ENCODE results near the gene CST7.

CST7 gene

GRCh38 chr20:24961384-24962181 is 12.5 kb downstream of the CST7 start:
- no peaks in the 10 kb centered on the region for H3K4me1 ChIP-seq (ENCODE audit: insufficient read depth, low read length)
- H3K9me3 ChIP-seq (ENCODE audit: insufficient read depth, low read length, severe bottlenecking), result no peaks in the 10 kb centered on the region
- ATAC-seq (ENCODE audit: insufficient read depth, low read depth), result no peak
- H3K27me3 ChIP-seq (ENCODE audit: insufficient read depth, low read length, poor library complexity), result no peaks in the 10 kb centered on the region
- DNase-seq, result no peak
- H3K27ac ChIP-seq (ENCODE audit: low read length), result no peak overlapping the region
- no peaks in the 10 kb centered on the region for H3K79me2 ChIP-seq (ENCODE audit: insufficient read depth, low read length)
- H3K4me2 ChIP-seq (ENCODE audit: insufficient read depth, low read length), result no peak overlapping the region
- H2AFZ ChIP-seq (ENCODE audit: low read depth, low read length), result no peak overlapping the region
- no peak overlapping the region for H3K4me3 ChIP-seq (ENCODE audit: low read depth in 1 of 2, low read length in 2 of 2)
- no peak for TF ChIP-seq EZH2 (IDR thresholded peaks at IDR 0.05; ENCODE audit: borderline replicate concordance, low read depth, low read length, severe bottlenecking)
- TF ChIP-seq CTCF (IDR thresholded peaks at IDR 0.05; ENCODE audit: borderline replicate concordance, extremely low read depth, low read length, poor library complexity, severe bottlenecking), result no peak
- peaks cover 83% of the 10 kb centered on the region for H3K36me3 ChIP-seq (ENCODE audit: insufficient read depth, low read length)
- H4K20me1 ChIP-seq (ENCODE audit: insufficient read depth, low read length), result peaks cover 6% of the 10 kb centered on the region
- no peak overlapping the region for H3K9ac ChIP-seq (ENCODE audit: low read depth, low read length)

GRCh38 chr20:24962182-24962492 is 13.1 kb downstream of the CST7 start:
- TF ChIP-seq CTCF (IDR thresholded peaks at IDR 0.05; ENCODE audit: borderline replicate concordance, extremely low read depth, low read length, poor library complexity, severe bottlenecking), result no peak
- no peak for TF ChIP-seq EZH2 (IDR thresholded peaks at IDR 0.05; ENCODE audit: borderline replicate concordance, low read depth, low read length, severe bottlenecking)
- Histone ChIP-seq H3K36me3 (ENCODE audit: insufficient read depth, low read length) (peaks cover 85% of the 10 kb centered on the region), H3K4me2 (ENCODE audit: insufficient read depth, low read length) (no peak overlapping the region), H3K9me3 (ENCODE audit: insufficient read depth, low read length, severe bottlenecking) (no peaks in the 10 kb centered on the region), H3K27ac (ENCODE audit: low read length) (no peak overlapping the region), H4K20me1 (ENCODE audit: insufficient read depth, low read length) (peaks cover 5% of the 10 kb centered on the region; the same call in 1 of the 2 replicates), H3K9ac (ENCODE audit: low read depth, low read length) (no peak overlapping the region), H3K27me3 (ENCODE audit: insufficient read depth, low read length, poor library complexity) (no peaks in the 10 kb centered on the region), H3K79me2 (ENCODE audit: insufficient read depth, low read length) (no peaks in the 10 kb centered on the region), H2AFZ (ENCODE audit: low read depth, low read length) (no peak overlapping the region), H3K4me3 (ENCODE audit: low read depth in 1 of 2, low read length in 2 of 2) (no peak overlapping the region), H3K4me1 (ENCODE audit: insufficient read depth, low read length) (no peaks in the 10 kb centered on the region)
- DNase-seq (peak; percentile 2), ATAC-seq (ENCODE audit: insufficient read depth, low read depth) (no peak)

GRCh38 chr20:24962510-24962909 is 13.4 kb downstream of the CST7 start:
- Histone ChIP-seq H3K9ac (ENCODE audit: low read depth, low read length) (no peak overlapping the region), H3K36me3 (ENCODE audit: insufficient read depth, low read length) (peaks cover 88% of the 10 kb centered on the region), H3K79me2 (ENCODE audit: insufficient read depth, low read length) (no peaks in the 10 kb centered on the region), H3K9me3 (ENCODE audit: insufficient read depth, low read length, severe bottlenecking) (no peaks in the 10 kb centered on the region), H2AFZ (ENCODE audit: low read depth, low read length) (no peak overlapping the region), H3K27ac (ENCODE audit: low read length) (no peak overlapping the region), H4K20me1 (ENCODE audit: insufficient read depth, low read length) (peaks cover 5% of the 10 kb centered on the region; the same call in 1 of the 2 replicates), H3K4me2 (ENCODE audit: insufficient read depth, low read length) (no peak overlapping the region), H3K27me3 (ENCODE audit: insufficient read depth, low read length, poor library complexity) (no peaks in the 10 kb centered on the region), H3K4me3 (ENCODE audit: low read depth in 1 of 2, low read length in 2 of 2) (no peak overlapping the region), H3K4me1 (ENCODE audit: insufficient read depth, low read length) (no peaks in the 10 kb centered on the region)
- ATAC-seq (ENCODE audit: insufficient read depth, low read depth), result no peak
- TF ChIP-seq EZH2 (IDR thresholded peaks at IDR 0.05; ENCODE audit: borderline replicate concordance, low read depth, low read length, severe bottlenecking), result no peak
- no peak for TF ChIP-seq CTCF (IDR thresholded peaks at IDR 0.05; ENCODE audit: borderline replicate concordance, extremely low read depth, low read length, poor library complexity, severe bottlenecking)
- DNase-seq, result peak; percentile 2

Data from DND-41 (cell line).